ENCODE measurements around the gene ADAM30. TPM values are rescaled to one million over a fixed set of nuclear protein-coding genes. Genes with fewer than 3 reads are reported as not detected.
"Not testable (repeated sequence)": the region's sequence is repeated elsewhere in the genome, so short reads cannot be mapped to it uniquely, and the experiment has no call there.

ADAM30 gene
- total RNA-seq, 1 donor from 2014 or later = not detected

DNA sequence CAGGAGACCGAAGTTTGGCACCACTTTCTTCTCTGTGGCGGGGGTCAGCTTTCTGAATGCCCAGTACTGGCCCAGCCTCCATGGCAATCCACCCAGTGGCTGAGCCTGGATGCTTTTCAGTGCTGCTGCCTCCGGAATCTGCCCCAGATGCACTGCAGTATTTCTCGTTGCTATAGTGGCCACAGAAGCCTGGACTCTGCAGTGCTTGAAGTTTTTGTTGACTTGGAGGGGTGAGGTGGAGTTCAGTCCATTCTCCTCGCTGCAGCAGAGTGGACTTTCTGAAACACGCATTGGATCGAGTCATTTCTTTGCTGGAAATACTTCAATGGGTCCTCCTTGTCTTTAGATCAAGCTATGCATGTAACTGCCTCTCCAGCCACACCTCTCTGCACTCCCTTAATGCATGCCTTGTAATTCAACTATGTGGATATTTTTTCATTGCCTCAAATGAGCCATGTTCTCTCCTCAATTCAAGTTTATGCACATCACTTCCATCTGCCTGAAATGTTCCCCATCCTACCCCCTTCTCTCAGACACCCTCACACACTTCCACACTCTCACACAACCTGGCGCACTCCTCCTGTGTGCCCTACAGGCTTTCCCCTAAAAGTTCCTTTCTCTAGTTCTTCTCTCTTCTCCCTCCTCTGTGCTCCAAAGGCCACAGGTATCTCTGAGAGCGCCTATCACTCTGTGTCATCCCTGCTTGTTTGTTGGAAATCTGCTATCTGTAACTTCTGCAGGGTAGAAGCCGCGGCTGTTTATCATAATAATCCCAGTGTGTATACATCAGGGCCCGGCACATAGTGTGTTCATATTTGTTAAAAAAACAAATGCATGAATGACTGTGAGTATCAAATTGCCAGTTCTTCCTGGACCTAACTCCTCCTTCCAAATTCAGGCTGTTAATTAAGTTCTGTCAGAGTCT, 16.5 kb downstream of the ADAM30 start:
- ATAC-seq = peak; percentile 80
- no peak for DNase-seq (ENCODE audit: low spot score)

DNA sequence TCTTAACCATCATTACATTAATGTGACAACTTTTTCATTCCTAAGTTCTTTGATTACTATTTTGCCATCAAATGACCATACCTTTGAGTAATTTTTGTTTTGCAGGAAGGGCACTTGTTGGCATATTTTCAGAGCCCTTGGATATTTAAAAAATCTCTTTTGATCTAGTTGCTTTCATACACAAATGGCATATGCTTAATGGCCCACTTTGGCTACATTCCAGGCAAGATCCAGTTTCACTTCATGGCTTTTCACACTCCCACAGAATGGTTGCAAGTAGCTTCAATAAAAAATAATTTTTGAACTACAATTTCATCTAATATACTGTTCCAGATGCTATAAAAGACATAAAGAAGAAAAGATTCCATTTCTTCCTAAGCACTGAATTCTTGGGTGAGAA, 18.1 kb downstream of the ADAM30 start:
- no peak for ATAC-seq
- no peak for DNase-seq (ENCODE audit: low spot score)

GRCh38 chr1:119874186-119874585, 22.1 kb downstream of the ADAM30 start:
- DNase-seq (ENCODE audit: low spot score) (no peak), ATAC-seq (no peak)

- DNase-seq (ENCODE audit: low spot score) (no peak), ATAC-seq (no peak)
Measured at GRCh38 chr1:119873135-119874015, 22.9 kb downstream of the ADAM30 start.

- DNase-seq (ENCODE audit: low spot score) (no peak), ATAC-seq (no peak)
Measured at GRCh38 chr1:119871881-119872280, 24.4 kb downstream of the ADAM30 start.

GRCh38 chr1:119870917-119871596, 25.3 kb downstream of the ADAM30 start:
- ATAC-seq = peak; percentile 98

DNA sequence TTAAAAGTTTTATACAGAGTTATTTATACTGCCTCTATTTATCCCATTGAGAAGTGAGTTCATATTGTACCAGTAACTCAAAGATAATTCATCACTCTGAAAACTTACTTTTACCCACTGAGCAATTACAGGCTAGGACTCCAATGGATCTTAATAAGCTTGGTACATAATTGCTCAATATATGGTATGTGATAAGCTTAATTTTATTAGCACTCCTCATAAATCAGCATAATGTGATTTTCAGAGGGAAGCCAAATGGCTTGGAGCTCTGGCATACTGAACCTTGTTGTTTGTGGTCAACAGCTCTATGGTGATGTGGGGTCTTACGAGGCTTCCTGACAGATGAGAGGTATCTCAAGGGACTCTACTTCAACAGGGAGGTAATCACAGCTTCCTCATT, 26.3 kb downstream of the ADAM30 start:
- no peak for ATAC-seq
- no peak for DNase-seq (ENCODE audit: low spot score)

More at GRCh38 chr1:119870917-119871596, 25.3 kb downstream of the ADAM30 start:
- peak; percentile 78 for DNase-seq (ENCODE audit: low spot score)

DNA sequence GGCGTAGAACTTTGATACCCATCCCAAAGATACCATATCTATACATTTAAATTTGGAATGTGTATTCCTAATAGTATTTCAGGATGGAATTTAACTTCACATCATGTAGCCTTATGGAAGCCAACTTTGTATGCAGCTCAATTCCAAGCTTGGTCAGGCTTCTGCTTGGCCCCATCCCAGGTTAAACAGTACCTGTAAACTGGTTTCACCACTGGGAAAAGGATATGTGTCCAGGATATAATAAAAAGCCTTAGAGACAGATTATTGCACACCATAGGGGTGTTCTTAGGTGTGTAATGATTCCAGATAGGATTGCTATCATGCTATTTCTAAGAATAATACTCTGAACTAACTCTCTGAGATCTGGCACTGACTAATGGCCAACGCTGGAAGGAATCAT, 28.1 kb downstream of the ADAM30 start:
- ATAC-seq = peak; percentile 65
- DNase-seq (ENCODE audit: low spot score) = no peak

DNA sequence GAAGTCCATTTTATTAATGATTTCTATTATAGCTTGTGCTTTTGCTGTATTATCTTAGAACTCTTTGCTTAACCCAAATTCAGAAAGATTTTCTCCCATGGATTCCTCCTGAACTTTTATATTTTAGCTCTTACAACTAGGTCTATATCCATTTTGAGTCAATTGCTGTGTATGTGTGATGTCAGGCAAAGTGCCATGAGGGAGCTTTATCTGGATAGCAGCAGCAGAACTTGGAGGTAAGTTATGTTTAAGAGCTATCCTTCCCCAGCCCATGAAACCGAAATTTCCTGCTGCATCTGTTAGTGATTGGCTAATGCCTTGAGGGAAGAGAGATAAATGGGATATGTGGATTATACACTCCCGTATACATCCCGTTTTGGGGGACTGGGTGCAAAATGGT, 29.9 kb downstream of the ADAM30 start:
- no peak for DNase-seq (ENCODE audit: low spot score)
- ATAC-seq = no peak

DNA sequence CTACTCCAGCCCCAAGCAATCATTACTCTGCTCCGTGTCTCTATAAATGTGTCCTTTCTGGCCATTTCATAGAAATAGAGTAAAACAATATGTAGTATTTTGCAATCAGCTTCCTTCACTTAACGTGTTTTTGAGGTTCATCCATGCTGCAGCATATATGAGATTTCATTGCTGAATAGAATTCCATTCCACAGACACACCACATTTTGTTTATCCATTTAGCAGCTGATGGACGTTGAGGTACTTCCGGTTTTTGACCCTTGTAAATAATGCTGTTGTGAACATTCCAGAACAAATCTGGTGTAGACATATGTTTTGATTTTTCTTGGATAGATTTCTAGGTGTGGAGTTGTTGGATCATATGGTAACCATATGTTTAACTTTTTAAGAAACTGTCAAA, 30.7 kb downstream of the ADAM30 start:
- DNase-seq (ENCODE audit: low spot score) (no peak), ATAC-seq (no peak)

GRCh38 chr1:119862276-119862675, 34.0 kb downstream of the ADAM30 start:
- ATAC-seq = no peak

GRCh38 chr1:119861547-119861946, 34.8 kb downstream of the ADAM30 start:
- ATAC-seq (no peak), DNase-seq (ENCODE audit: low spot score) (no peak)

More at GRCh38 chr1:119862276-119862675, 34.0 kb downstream of the ADAM30 start:
- DNase-seq (ENCODE audit: low spot score) = no peak

- DNase-seq (ENCODE audit: low spot score) (no peak), ATAC-seq (no peak)
Measured at GRCh38 chr1:119859647-119860046, 36.7 kb downstream of the ADAM30 start.

DNA sequence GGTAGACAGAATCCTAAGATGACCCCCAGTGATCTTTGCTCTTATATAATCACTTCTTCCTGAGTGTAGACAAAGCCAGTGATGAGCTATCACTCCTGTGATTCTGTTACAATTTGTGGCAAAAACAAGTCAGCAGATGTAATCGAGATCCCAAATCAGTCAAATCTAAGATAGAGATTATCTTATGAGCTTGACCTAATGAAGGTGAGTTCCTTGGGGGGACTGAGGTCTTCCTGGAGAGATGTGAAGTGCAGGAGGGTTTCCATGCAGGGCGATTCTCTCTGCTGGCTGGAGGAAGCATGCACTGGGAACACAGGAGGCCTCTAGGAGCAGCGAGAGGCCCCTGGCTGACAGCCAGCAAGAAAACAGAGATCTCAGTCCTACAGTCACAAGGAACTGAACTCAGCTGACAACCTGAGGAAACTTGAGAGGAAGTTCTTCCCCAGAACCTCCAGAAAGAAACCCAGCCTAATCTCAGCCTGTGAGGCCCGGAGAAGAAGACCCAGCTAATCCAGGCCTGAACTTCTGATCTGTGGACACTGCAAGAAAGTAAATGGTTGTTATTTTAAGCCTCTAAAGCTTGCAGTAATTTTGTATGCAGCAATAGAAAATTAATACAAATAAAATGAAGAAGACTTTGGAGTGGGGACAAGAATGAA, 37.6 kb downstream of the ADAM30 start:
- not testable (repeated sequence) for DNase-seq (ENCODE audit: low spot score); ATAC-seq

DNA sequence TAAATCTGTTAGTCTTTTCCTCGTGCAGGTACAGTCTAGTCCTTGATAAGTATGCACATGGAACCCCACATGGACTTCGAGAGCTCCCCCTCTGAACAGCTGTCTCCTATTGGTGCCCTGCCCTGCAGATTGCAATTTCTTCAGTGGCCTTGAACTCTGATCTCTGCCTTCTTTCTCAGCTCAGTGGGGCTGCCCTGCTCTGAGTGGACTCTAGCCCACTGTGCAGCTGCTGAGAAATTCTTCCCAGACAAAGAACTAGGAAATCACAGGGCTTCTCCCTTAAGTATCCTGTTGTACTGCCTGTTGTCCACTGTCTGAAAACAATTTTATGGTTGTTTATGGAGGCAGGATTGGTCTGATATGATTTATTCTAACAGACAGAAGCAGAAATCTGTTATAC, 38.2 kb downstream of the ADAM30 start:
- DNase-seq (ENCODE audit: low spot score) (no peak), ATAC-seq (no peak)

- DNase-seq (ENCODE audit: low spot score) (no peak), ATAC-seq (no peak)
Measured at GRCh38 chr1:119853155-119853554, 43.2 kb downstream of the ADAM30 start.

DNA sequence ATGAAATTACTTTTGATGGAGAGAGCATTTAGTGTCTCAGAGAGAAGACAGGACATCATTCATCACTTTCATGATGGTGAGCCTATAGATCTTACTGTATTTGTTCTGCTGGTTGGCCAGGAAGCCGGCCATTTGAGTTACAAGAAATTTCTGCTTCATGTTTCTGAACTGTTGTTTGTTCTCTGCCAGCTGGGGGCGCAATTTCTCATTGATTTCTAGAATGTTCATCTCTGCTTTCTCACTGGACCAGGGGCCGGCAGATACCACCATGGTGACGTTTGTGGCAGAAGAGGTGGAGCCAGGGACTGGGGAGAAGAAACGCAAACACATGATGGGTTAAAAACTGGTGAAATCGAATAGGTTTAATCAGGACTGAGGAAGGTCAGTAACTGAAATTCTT, 52.1 kb downstream of the ADAM30 start:
- not testable (repeated sequence) for DNase-seq (ENCODE audit: low spot score); ATAC-seq

All from left lobe of liver (tissue), 2 donors.